GM23338 (cell line): ENCODE data around the gene MACF1. TPM values are rescaled to one million over a fixed set of nuclear protein-coding genes. Genes with fewer than 3 reads are reported as not detected.

Experiments used
- ATAC-seq: fragments of 200-7000 bp; cut with Tn5 transposase; 3 replicates; pipeline ENCODE4 v1.9.1; 2020
- DNase-seq: peaks from one replicate; pipeline ENCODE4 v3.0.0-alpha.2; 2015; ENCODE audit warnings: low spot score
- H2AFZ ChIP-seq: fragments of 200-600 bp; sonication (generic); 2 replicates; pipeline ENCODE4 v1.8.0; 2016; ENCODE audit warnings: antibody characterized with exemption, mild to moderate bottlenecking, moderate library complexity
- H3F3A ChIP-seq: fragments of 200-600 bp; sonication (generic); replicated peaks from 2 replicates; pipeline ENCODE4 v1.8.0; 2017; ENCODE audit warnings: antibody characterized with exemption, mixed run types, low read depth
- H3K27ac ChIP-seq: fragments of 200-600 bp; sonication (generic); 2 replicates; pipeline ENCODE4 v1.6.1; 2016; ENCODE audit warnings: low read depth
- H3K27me3 ChIP-seq: fragments of 200-600 bp; sonication (generic); 2 replicates; pipeline ENCODE4 v1.8.0; 2016; ENCODE audit warnings: mild to moderate bottlenecking, mixed run types, moderate library complexity; ENCODE audit not compliant: insufficient read depth
- H3K36me3 ChIP-seq: fragments of 200-600 bp; sonication (generic); 2 replicates; pipeline ENCODE4 v1.8.0; 2016; ENCODE audit warnings: mild to moderate bottlenecking; ENCODE audit not compliant: insufficient read depth
- H3K4me1 ChIP-seq: fragments of 200-600 bp; sonication (generic); 2 replicates; pipeline ENCODE4 v1.8.0; 2016; ENCODE audit warnings: mild to moderate bottlenecking, moderate library complexity; ENCODE audit not compliant: insufficient read depth
- H3K4me2 ChIP-seq: fragments of 200-600 bp; sonication (generic); 2 replicates; pipeline ENCODE4 v1.7.1; 2017; ENCODE audit warnings: mixed run types
- H3K4me3 ChIP-seq: fragments of 200-600 bp; sonication (generic); 2 replicates; pipeline ENCODE4 v1.6.1; 2016; ENCODE audit warnings: mixed run types
- H3K79me2 ChIP-seq: fragments of 200-600 bp; sonication (generic); replicated peaks from 2 replicates; pipeline ENCODE4 v1.8.0; 2017; ENCODE audit warnings: mild to moderate bottlenecking; ENCODE audit not compliant: insufficient read depth
- H3K9me2 ChIP-seq: fragments of 200-600 bp; sonication (generic); 2 replicates; pipeline ENCODE4 v1.8.0; 2017; ENCODE audit not compliant: insufficient read depth
- H4K20me1 ChIP-seq: fragments of 200-600 bp; sonication (generic); replicated peaks from 2 replicates; pipeline ENCODE4 v1.8.0; 2017; ENCODE audit warnings: mild to moderate bottlenecking; ENCODE audit not compliant: insufficient read depth
- H3K27ac Mint-ChIP-seq: 2 replicates; pipeline ENCODE4 v1.8.0; 2020; ENCODE audit warnings: inconsistent platforms, mild to moderate bottlenecking, moderate library complexity, mixed read lengths
- H3K27me3 Mint-ChIP-seq: 3 replicates; pipeline ENCODE4 v1.8.0; 2022; ENCODE audit warnings: low read depth, mild to moderate bottlenecking, moderate library complexity, mixed read lengths, inconsistent platforms; ENCODE audit not compliant: insufficient read depth, poor library complexity
- H3K36me3 Mint-ChIP-seq: 3 replicates; pipeline ENCODE4 v1.8.0; 2021; ENCODE audit warnings: low read depth, mild to moderate bottlenecking, inconsistent platforms, moderate library complexity, mixed read lengths
- H3K4me1 Mint-ChIP-seq: 3 replicates; pipeline ENCODE4 v1.8.0; 2020; ENCODE audit warnings: mild to moderate bottlenecking, inconsistent platforms, mixed read lengths
- H3K4me3 Mint-ChIP-seq: 3 replicates; pipeline ENCODE4 v1.8.0; 2021; ENCODE audit warnings: moderate library complexity, mild to moderate bottlenecking, inconsistent platforms, mixed read lengths
- H3K9me3 Mint-ChIP-seq: 3 replicates; pipeline ENCODE4 v1.8.0; 2020; ENCODE audit warnings: moderate library complexity, mild to moderate bottlenecking, inconsistent platforms, mixed read lengths
- CTCF ChIP-seq, 2 experiments: fragments of 200-600 bp in 1 of 2; sonication (generic) in 1 of 2; conservative IDR thresholded peaks; 2 replicates each; pipeline versions ENCODE4 v1.5.1 to v1.6.1; 2016 to 2017; ENCODE audit warnings: antibody characterized with exemption in 2 of 2, low read depth in 2 of 2, mild to moderate bottlenecking in 2 of 2, moderate library complexity in 1 of 2
- NANOG ChIP-seq: IDR thresholded peaks from 2 replicates; pipeline ENCODE4 v1.6.1; 2016; ENCODE audit warnings: antibody characterized with exemption, borderline replicate concordance
- REST ChIP-seq: IDR thresholded peaks from one replicate; pipeline ENCODE4 v1.6.1; 2018; ENCODE audit warnings: antibody characterized with exemption; ENCODE audit not compliant: unreplicated experiment
- ZNF114 ChIP-seq: fragments of 250-450 bp; sonication (Bioruptor Pico); IDR thresholded peaks from 2 replicates; pipeline ENCODE4 v1.5.0; 2020; ENCODE audit warnings: mild to moderate bottlenecking, moderate library complexity
- ZNF331 ChIP-seq: fragments of 250-450 bp; sonication (Bioruptor Pico); IDR thresholded peaks from 2 replicates; pipeline ENCODE4 v1.5.0; 2020; ENCODE audit warnings: low read depth, mild to moderate bottlenecking, moderate library complexity
- ZNF462 ChIP-seq: fragments of 250-450 bp; sonication (Bioruptor Pico); IDR thresholded peaks from 2 replicates; pipeline ENCODE4 v1.5.0; 2020; ENCODE audit warnings: mild to moderate bottlenecking, moderate library complexity
- polyA plus RNA-seq: library from polyadenylated mRNA; unstranded; fragments of >200 nt; fragmentation: Nextera tagmentation; extraction: Ambion mirVana; gene quantifications from 2 replicates; pipeline ENCODE4 v1.2.1, GENCODE V29; 2016
- total RNA-seq: library from RNA; depleted of rRNA; stranded (reverse); fragments of >200 nt; shearing (Covaris generic); gene quantifications from 2 replicates; pipeline ENCODE4 v1.2.3, GENCODE V29; 2014

MACF1 gene
- total and polyA plus RNA-seq, 2 experiments from 2014 or later: 104 to 399 TPM

- TF ChIP-seq ZNF462 (CRISPR knock-in tag) (no peak), CTCF (conservative IDR thresholded peaks at IDR 0.05; ENCODE audit: low read depth in 2 of 2) (no peak), ZNF331 (CRISPR knock-in tag) (no peak)
Measured at GRCh38 chr1:39522661-39523567, 318.4 kb downstream of the MACF1 start (continued).

GRCh38 chr1:39524171-39524570 lies 319.7 kb downstream of the MACF1 start:
- no peaks in the 10 kb centered on the region for H3K9me2 ChIP-seq
- no peak overlapping the region for H3K4me3 Mint-ChIP-seq
- no peaks in the 10 kb centered on the region for H3K79me2 ChIP-seq
- H3K36me3 ChIP-seq: no peaks in the 10 kb centered on the region
- no peak for DNase-seq
- no peak for ATAC-seq
- H3K27ac Mint-ChIP-seq: no peak overlapping the region
- H4K20me1 ChIP-seq: no peaks in the 10 kb centered on the region; the same call in 1 of the 2 replicates
- H3K36me3 Mint-ChIP-seq: peaks cover 3% of the 10 kb centered on the region; the same call in 2 of the 3 replicates
- H3K27me3 Mint-ChIP-seq: peaks cover 5% of the 10 kb centered on the region
- no peaks in the 10 kb centered on the region for H3K27me3 ChIP-seq
- no peak overlapping the region for H3K27ac ChIP-seq
- H3K4me1 ChIP-seq: no peaks in the 10 kb centered on the region
- no peaks in the 10 kb centered on the region for H3F3A ChIP-seq
- no peak overlapping the region for H3K4me3 ChIP-seq
- no peaks in the 10 kb centered on the region for H3K9me3 Mint-ChIP-seq
- no peak overlapping the region for H2AFZ ChIP-seq
- no peak overlapping the region for H3K4me2 ChIP-seq
- H3K4me1 Mint-ChIP-seq: peaks cover 2% of the 10 kb centered on the region; the same call in 2 of the 3 replicates
- TF ChIP-seq NANOG: no peak
- no peak for TF ChIP-seq REST
- TF ChIP-seq ZNF114: no peak
